ENCODE measurements around the gene OR4K17. TPM values are rescaled to one million over a fixed set of nuclear protein-coding genes. Genes with fewer than 3 reads are reported as not detected.

OR4K17 gene
- not detected in 2 replicates for total RNA-seq

GRCh38 chr14:20110438-20110837 is at the start of gene OR4K17:
Gene OR4K17 (plus strand): TSS chr14:20110739. CDS start chr14:20117500, 6,761 bp downstream.

GRCh38 chr14:20138520-20138919 is 28.0 kb downstream of the OR4K17 start, which contains the start of gene OR4N5:
Gene OR4N5 (plus strand): TSS chr14:20138820. CDS start chr14:20143736, 4,916 bp downstream.

Small RNA genes within 50 kb of the gene (small RNA-seq; reads per million reads assigned to genes)
- gene RNA5SP380 = not detected

Other genes with a start within 250 kb of the OR4K17 start
- not detected in 2 replicates for gene OR4K2, start 235.6 kb upstream of the OR4K17 start, total RNA-seq
- gene OR4K5, start 190.1 kb upstream of the OR4K17 start, total RNA-seq = not detected in 2 replicates
- not detected in 2 replicates for gene OR4K1, start 179.8 kb upstream of the OR4K17 start, total RNA-seq
- not detected in 2 replicates for gene OR4K15, start 135.1 kb upstream of the OR4K17 start, total RNA-seq
- gene OR4Q2, start 108.6 kb upstream of the OR4K17 start, total RNA-seq = not detected in 2 replicates
- gene OR4K14, start 91.4 kb upstream of the OR4K17 start, total RNA-seq = not detected in 2 replicates
- not detected in 2 replicates for gene OR4K13, start 74.7 kb upstream of the OR4K17 start, total RNA-seq
- not detected in 2 replicates for gene OR4L1, start 50.7 kb upstream of the OR4K17 start, total RNA-seq
- gene OR4N5, start 28.1 kb downstream of the OR4K17 start, total RNA-seq = not detected in 2 replicates
- not detected in 2 replicates for gene OR11G2, start 80.2 kb downstream of the OR4K17 start, total RNA-seq
- gene OR11H6, start 113.0 kb downstream of the OR4K17 start, total RNA-seq = not detected in 2 replicates
- gene OR11H7, start 118.2 kb downstream of the OR4K17 start, total RNA-seq = not detected in 2 replicates
- gene OR11H4, start 128.5 kb downstream of the OR4K17 start, total RNA-seq = not detected in 2 replicates
- 12.1 and 16.4 TPM in 2 replicates for gene TTC5, start 195.2 kb downstream of the OR4K17 start, total RNA-seq
- gene CCNB1IP1, start 222.5 kb downstream of the OR4K17 start, total RNA-seq = 30.5 and 33.8 TPM in 2 replicates
- gene PARP2, start 232.9 kb downstream of the OR4K17 start, total RNA-seq = 8.1 and 13.3 TPM in 2 replicates